Brain microvascular endothelial cell (primary cell): ENCODE measurements around the gene ANKMY1.

ENCODE experiments used
- DNase-seq: peaks from one replicate; pipeline ENCODE4 v3.0.0-alpha.2; 2020
- H3K27ac ChIP-seq: fragments of 250-450 bp; sonication (Bioruptor Pico); 2 replicates; pipeline ENCODE4 v1.5.1; 2020; ENCODE audit warnings: mild to moderate bottlenecking, moderate library complexity
- H3K27me3 ChIP-seq: fragments of 250-450 bp; sonication (Bioruptor Pico); replicated peaks from 2 replicates; pipeline ENCODE4 v1.5.1; 2020; ENCODE audit warnings: mild to moderate bottlenecking
- H3K36me3 ChIP-seq: fragments of 250-450 bp; sonication (Bioruptor Pico); replicated peaks from 2 replicates; pipeline ENCODE4 v1.5.1; 2020; ENCODE audit warnings: mild to moderate bottlenecking
- H3K4me3 ChIP-seq: 2 replicates; pipeline ENCODE4 v1.5.1; 2011; ENCODE audit warnings: low read depth, mild to moderate bottlenecking, control low read depth, low read length, moderate library complexity
- in situ Hi-C: cut with HindIII; loops from 2 replicates; pipeline ENCODE4 v1.10.0; 2017; ENCODE audit warnings: low sequenced_read_pairs, low pct_ligation_motif_present
- TF ChIP-seq, protein P1 (sequence below): IDR thresholded peaks from 2 replicates; pipeline ENCODE4 v1.5.1; 2011; ENCODE audit warnings: low read depth, mild to moderate bottlenecking, moderate library complexity, low read length, control low read depth, inconsistent platforms; ENCODE audit errors: missing control alignments

ANKMY1 gene, protein sequence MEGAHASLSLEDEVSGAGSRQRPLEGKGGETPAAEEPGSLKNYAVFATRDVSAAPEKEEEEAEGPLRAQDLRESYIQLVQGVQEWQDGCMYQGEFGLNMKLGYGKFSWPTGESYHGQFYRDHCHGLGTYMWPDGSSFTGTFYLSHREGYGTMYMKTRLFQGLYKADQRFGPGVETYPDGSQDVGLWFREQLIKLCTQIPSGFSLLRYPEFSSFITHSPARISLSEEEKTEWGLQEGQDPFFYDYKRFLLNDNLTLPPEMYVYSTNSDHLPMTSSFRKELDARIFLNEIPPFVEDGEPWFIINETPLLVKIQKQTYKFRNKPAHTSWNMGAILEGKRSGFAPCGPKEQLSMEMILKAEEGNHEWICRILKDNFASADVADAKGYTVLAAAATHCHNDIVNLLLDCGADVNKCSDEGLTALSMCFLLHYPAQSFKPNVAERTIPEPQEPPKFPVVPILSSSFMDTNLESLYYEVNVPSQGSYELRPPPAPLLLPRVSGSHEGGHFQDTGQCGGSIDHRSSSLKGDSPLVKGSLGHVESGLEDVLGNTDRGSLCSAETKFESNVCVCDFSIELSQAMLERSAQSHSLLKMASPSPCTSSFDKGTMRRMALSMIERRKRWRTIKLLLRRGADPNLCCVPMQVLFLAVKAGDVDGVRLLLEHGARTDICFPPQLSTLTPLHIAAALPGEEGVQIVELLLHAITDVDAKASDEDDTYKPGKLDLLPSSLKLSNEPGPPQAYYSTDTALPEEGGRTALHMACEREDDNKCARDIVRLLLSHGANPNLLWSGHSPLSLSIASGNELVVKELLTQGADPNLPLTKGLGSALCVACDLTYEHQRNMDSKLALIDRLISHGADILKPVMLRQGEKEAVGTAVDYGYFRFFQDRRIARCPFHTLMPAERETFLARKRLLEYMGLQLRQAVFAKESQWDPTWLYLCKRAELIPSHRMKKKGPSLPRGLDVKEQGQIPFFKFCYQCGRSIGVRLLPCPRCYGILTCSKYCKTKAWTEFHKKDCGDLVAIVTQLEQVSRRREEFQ

DNA sequence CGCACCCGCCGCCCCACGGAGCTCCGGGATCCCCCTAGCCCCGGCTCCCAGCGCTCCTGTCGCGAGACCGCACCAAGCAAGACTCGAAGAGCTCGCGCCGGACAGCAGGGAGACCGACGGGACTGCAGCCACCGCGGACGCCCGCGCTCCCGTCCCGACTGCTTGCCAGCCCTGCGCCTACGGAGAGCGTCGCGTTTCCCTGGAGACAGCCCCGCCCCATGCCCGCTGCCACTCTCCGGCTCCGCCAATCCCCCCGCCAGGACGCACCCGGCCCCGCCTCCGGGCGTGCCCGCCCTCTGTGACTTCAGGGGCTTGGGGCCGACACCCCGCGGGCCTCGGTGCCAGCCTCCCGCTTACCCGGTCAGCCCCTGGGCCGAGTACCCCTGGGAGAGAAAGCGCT lies at the start of gene ANKMY1:
Gene ANKMY1, minus strand, starts transcription at position 181 of the 400 bp plus-strand sequence. CDS start 653 bp downstream, outside the sequence.
- Histone ChIP-seq H3K36me3 (peaks cover 3% of the 10 kb centered on the region), H3K27ac (no peak within 1 kb of the TSS), H3K27me3 (no peaks in the 10 kb centered on the region), H3K4me3 (peak within 1 kb of the TSS; percentile 56)
- peak; percentile 47 for DNase-seq
- TF ChIP-seq, protein P1, sequence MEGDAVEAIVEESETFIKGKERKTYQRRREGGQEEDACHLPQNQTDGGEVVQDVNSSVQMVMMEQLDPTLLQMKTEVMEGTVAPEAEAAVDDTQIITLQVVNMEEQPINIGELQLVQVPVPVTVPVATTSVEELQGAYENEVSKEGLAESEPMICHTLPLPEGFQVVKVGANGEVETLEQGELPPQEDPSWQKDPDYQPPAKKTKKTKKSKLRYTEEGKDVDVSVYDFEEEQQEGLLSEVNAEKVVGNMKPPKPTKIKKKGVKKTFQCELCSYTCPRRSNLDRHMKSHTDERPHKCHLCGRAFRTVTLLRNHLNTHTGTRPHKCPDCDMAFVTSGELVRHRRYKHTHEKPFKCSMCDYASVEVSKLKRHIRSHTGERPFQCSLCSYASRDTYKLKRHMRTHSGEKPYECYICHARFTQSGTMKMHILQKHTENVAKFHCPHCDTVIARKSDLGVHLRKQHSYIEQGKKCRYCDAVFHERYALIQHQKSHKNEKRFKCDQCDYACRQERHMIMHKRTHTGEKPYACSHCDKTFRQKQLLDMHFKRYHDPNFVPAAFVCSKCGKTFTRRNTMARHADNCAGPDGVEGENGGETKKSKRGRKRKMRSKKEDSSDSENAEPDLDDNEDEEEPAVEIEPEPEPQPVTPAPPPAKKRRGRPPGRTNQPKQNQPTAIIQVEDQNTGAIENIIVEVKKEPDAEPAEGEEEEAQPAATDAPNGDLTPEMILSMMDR, result no peak
- in situ Hi-C loops, result no loop called here

- no peaks in the 10 kb centered on the region for H3K36me3 ChIP-seq
- no peaks in the 10 kb centered on the region for H3K27me3 ChIP-seq
- in situ Hi-C loops, result no loop called here
- H3K4me3 ChIP-seq, result no peak overlapping the region
- TF ChIP-seq, protein P1, result no peak
- no peak for DNase-seq
- no peak overlapping the region for H3K27ac ChIP-seq
These were observed 48.3 kb upstream of the ANKMY1 start for GRCh38 chr2:240605867-240606743.

DNA sequence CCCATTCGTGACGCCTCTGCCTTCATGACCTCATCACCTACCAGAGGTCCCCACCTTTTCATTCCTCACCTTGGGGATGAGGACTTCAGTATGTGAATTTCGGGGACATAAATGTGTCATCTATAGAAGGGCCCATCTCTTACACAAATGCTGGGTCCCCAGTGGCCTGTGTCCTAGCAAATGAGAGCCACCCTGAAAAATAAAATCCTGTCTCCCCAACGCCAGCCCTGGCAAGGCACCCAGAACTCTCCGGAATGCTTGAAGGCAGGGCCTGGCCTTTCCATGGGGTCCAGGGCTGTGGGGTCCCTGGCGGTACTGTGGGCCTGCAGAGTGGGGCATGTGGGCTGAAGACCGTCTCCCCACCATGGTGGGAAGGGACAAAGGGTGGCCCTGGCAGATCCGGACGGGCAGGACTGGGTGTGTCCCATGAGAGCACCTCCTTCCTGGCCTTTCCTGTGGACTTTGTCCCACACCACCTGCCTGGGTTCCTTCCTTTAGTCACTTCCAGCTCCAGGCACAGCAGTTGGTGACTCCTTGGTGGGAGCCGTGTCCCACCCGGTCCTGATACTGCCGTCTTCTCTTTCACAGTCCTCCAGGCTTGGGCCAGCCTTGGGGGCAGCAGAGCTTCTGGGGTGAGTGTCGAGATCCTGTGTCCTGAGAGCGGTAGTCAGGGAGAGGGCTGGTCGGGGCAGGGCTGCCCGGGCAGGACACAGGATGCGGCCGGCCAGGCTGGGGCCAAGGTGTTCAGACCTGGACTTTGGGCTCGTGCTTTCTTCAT lies 47.3 kb upstream of the ANKMY1 start:
- Histone ChIP-seq H3K27me3 (no peaks in the 10 kb centered on the region), H3K4me3 (no peak overlapping the region)
- TF ChIP-seq, protein P1, result no peak

GRCh38 chr2:240604291-240604938 lies 46.6 kb upstream of the ANKMY1 start:
- H3K4me3 ChIP-seq, result no peak overlapping the region
- TF ChIP-seq, protein P1, result peak; percentile 86
- no peak overlapping the region for H3K27ac ChIP-seq
- no peaks in the 10 kb centered on the region for H3K36me3 ChIP-seq
- no peaks in the 10 kb centered on the region for H3K27me3 ChIP-seq
- in situ Hi-C loops, result no loop called here
- DNase-seq, result peak; percentile 31

More for the DNA sequence above, 47.3 kb upstream of the ANKMY1 start:
- Histone ChIP-seq H3K27ac (no peak overlapping the region), H3K36me3 (no peaks in the 10 kb centered on the region)
- in situ Hi-C loops, result no loop called here
- no peak for DNase-seq
